ENCODE measurements around the gene TENT5C.

TENT5C gene

GRCh38 chr1:117652421-117652820 lies 46.6 kb downstream of the TENT5C start:
- no peak for TF ChIP-seq ZNF274 (IDR thresholded peaks at IDR 0.05; ENCODE audit: low read depth, low read length)
- H3K4me3 ChIP-seq (ENCODE audit: low read length), result no peak overlapping the region

- no peak overlapping the region for H3K4me3 ChIP-seq (ENCODE audit: low read length)
- no peak for TF ChIP-seq ZNF274 (IDR thresholded peaks at IDR 0.05; ENCODE audit: low read depth, low read length)
Measured at GRCh38 chr1:117653195-117653594, 47.3 kb downstream of the TENT5C start.

- no peak for TF ChIP-seq ZNF274 (IDR thresholded peaks at IDR 0.05; ENCODE audit: low read depth, low read length)
- no peak overlapping the region; the same call in 1 of the 2 replicates for H3K4me3 ChIP-seq (ENCODE audit: low read length)
Measured at GRCh38 chr1:117653732-117654492, 48.1 kb downstream of the TENT5C start.

GRCh38 chr1:117654493-117655219 lies 48.8 kb downstream of the TENT5C start:
- no peak for TF ChIP-seq ZNF274 (IDR thresholded peaks at IDR 0.05; ENCODE audit: low read depth, low read length)
- H3K4me3 ChIP-seq (ENCODE audit: low read length), result no peak overlapping the region; the same call in 1 of the 2 replicates

GRCh38 chr1:117655220-117655577 lies 49.4 kb downstream of the TENT5C start:
- H3K4me3 ChIP-seq (ENCODE audit: low read length), result no peak overlapping the region; the same call in 1 of the 2 replicates
- TF ChIP-seq ZNF274 (IDR thresholded peaks at IDR 0.05; ENCODE audit: low read depth, low read length), result no peak

- no peak overlapping the region; the same call in 1 of the 2 replicates for H3K4me3 ChIP-seq (ENCODE audit: low read length)
- TF ChIP-seq ZNF274 (IDR thresholded peaks at IDR 0.05; ENCODE audit: low read depth, low read length), result no peak
Measured at GRCh38 chr1:117656202-117656641, 50.4 kb downstream of the TENT5C start.

- no peak overlapping the region for H3K4me3 ChIP-seq (ENCODE audit: low read length)
- TF ChIP-seq ZNF274 (IDR thresholded peaks at IDR 0.05; ENCODE audit: low read depth, low read length), result no peak
Measured at GRCh38 chr1:117657031-117657430, 51.2 kb downstream of the TENT5C start.

GRCh38 chr1:117657949-117658660 lies 52.3 kb downstream of the TENT5C start:
- TF ChIP-seq ZNF274 (IDR thresholded peaks at IDR 0.05; ENCODE audit: low read depth, low read length), result no peak
- H3K4me3 ChIP-seq (ENCODE audit: low read length), result no peak overlapping the region; the same call in 1 of the 2 replicates

GRCh38 chr1:117658676-117659075 lies 52.8 kb downstream of the TENT5C start:
- H3K4me3 ChIP-seq (ENCODE audit: low read length), result no peak overlapping the region; the same call in 1 of the 2 replicates
- no peak for TF ChIP-seq ZNF274 (IDR thresholded peaks at IDR 0.05; ENCODE audit: low read depth, low read length)

GRCh38 chr1:117659550-117660270 lies 53.9 kb downstream of the TENT5C start:
- H3K4me3 ChIP-seq (ENCODE audit: low read length), result no peak overlapping the region
- TF ChIP-seq ZNF274 (IDR thresholded peaks at IDR 0.05; ENCODE audit: low read depth, low read length), result no peak

- no peak for TF ChIP-seq ZNF274 (IDR thresholded peaks at IDR 0.05; ENCODE audit: low read depth, low read length)
- H3K4me3 ChIP-seq (ENCODE audit: low read length), result no peak overlapping the region
Measured at GRCh38 chr1:117660271-117660965, 54.6 kb downstream of the TENT5C start.

- H3K4me3 ChIP-seq (ENCODE audit: low read length), result no peak overlapping the region
- no peak for TF ChIP-seq ZNF274 (IDR thresholded peaks at IDR 0.05; ENCODE audit: low read depth, low read length)
Measured at GRCh38 chr1:117661027-117661426, 55.2 kb downstream of the TENT5C start.

- no peak overlapping the region for H3K4me3 ChIP-seq (ENCODE audit: low read length)
- no peak for TF ChIP-seq ZNF274 (IDR thresholded peaks at IDR 0.05; ENCODE audit: low read depth, low read length)
Measured at GRCh38 chr1:117662667-117663066, 56.8 kb downstream of the TENT5C start.
